ENCODE data around the gene MATN1. TPM values are rescaled to one million over a fixed set of nuclear protein-coding genes. Genes with fewer than 3 reads are reported as not detected.
A peak's percentile ranks its signal among the peaks of the same experiment; 100 is the strongest.

The MATN1 gene
- 0.04 and 0.10 TPM in 2 replicates for polyA plus RNA-seq (2013)

- Histone ChIP-seq H3K4me1 (ENCODE audit: control insufficient read depth in 1 of 2, insufficient read depth in 2 of 2, low read length in 2 of 2) (peaks cover 5 to 7% of the 10 kb centered on the region in 2 experiments), H3K27me3 (ENCODE audit: insufficient read depth, low read length) (no peaks in the 10 kb centered on the region), H3K79me1 (ENCODE audit: low read length) (peaks cover 5% of the 10 kb centered on the region), H3K9ac (ENCODE audit: low read length) (no peak within 1 kb of the TSS), H3K4me3 (ENCODE audit: low read depth, low read length) (no peak within 1 kb of the TSS), H4K12ac (ENCODE audit: low read depth, low read length) (no peak within 1 kb of the TSS), H3K79me2 (ENCODE audit: control insufficient read depth, insufficient read depth, low read length, poor library complexity) (peaks cover 3% of the 10 kb centered on the region), H2BK5ac (ENCODE audit: low read depth, low read length, poor library complexity) (no peak within 1 kb of the TSS), H3K9me3 (ENCODE audit: insufficient read depth, low read depth, low read length) (no peaks in the 10 kb centered on the region), H2BK12ac (ENCODE audit: low read length) (no peak within 1 kb of the TSS), H2AFZ (ENCODE audit: insufficient read depth, low read length, poor library complexity) (no peak within 1 kb of the TSS), H3K14ac (ENCODE audit: low read length) (no peak within 1 kb of the TSS), H3K27ac (ENCODE audit: low read depth, low read length) (no peak within 1 kb of the TSS), H2AK5ac (ENCODE audit: low read length) (no peak within 1 kb of the TSS), H2BK120ac (ENCODE audit: insufficient read depth, low read length, poor library complexity) (no peak within 1 kb of the TSS), H3K18ac (ENCODE audit: low read length) (no peak within 1 kb of the TSS), H3K4ac (ENCODE audit: low read depth, low read length) (no peak within 1 kb of the TSS), H3K4me2 (ENCODE audit: low read length) (no peak within 1 kb of the TSS), H3K23ac (ENCODE audit: low read length) (no peak within 1 kb of the TSS), H3K36me3 (ENCODE audit: control insufficient read depth in 1 of 2, insufficient read depth in 2 of 2, low read length in 2 of 2) (no peaks in the 10 kb centered on the region), H4K8ac (ENCODE audit: low read depth, low read length) (no peak within 1 kb of the TSS), H4K91ac (ENCODE audit: low read depth, low read length) (no peak within 1 kb of the TSS)
- WGBS (ENCODE audit: extremely low coverage, insufficient coverage, insufficient read length): no CpG with 5 or more reads among the region's 14 CpGs
- DNase-seq: no peak
These were observed at the start of gene MATN1 for GRCh38 chr1:30723331-30723755. MATN1 (minus strand) TSS chr1:30723585; CDS start chr1:30723551, 34 bp downstream.

- H3K27ac ChIP-seq (ENCODE audit: low read depth, low read length): no peak overlapping the region
- H3K9ac ChIP-seq (ENCODE audit: low read length): no peak overlapping the region
- no peaks in the 10 kb centered on the region for H3K79me2 ChIP-seq (ENCODE audit: control insufficient read depth, insufficient read depth, low read length, poor library complexity)
- no peak overlapping the region for H3K4ac ChIP-seq (ENCODE audit: low read depth, low read length)
- H3K4me2 ChIP-seq (ENCODE audit: low read length): no peak overlapping the region
- no peak overlapping the region for H3K23ac ChIP-seq (ENCODE audit: low read length)
- no peak overlapping the region for H2BK5ac ChIP-seq (ENCODE audit: low read depth, low read length, poor library complexity)
- no peak overlapping the region for H4K8ac ChIP-seq (ENCODE audit: low read depth, low read length)
- H3K18ac ChIP-seq (ENCODE audit: low read length): no peak overlapping the region
- peaks cover under 1 to 1% of the 10 kb centered on the region in 2 experiments for H3K4me1 ChIP-seq (ENCODE audit: control insufficient read depth in 1 of 2, insufficient read depth in 2 of 2, low read length in 2 of 2)
- H3K79me1 ChIP-seq (ENCODE audit: low read length): peaks cover 1% of the 10 kb centered on the region
- no peak overlapping the region for H3K4me3 ChIP-seq (ENCODE audit: low read depth, low read length)
- H4K91ac ChIP-seq (ENCODE audit: low read depth, low read length): no peak overlapping the region
- no CpG with 5 or more reads among the region's 6 CpGs for WGBS (ENCODE audit: extremely low coverage, insufficient coverage, insufficient read length)
- no peak overlapping the region for H2AK5ac ChIP-seq (ENCODE audit: low read length)
- H3K14ac ChIP-seq (ENCODE audit: low read length): no peak overlapping the region
- H3K27me3 ChIP-seq (ENCODE audit: insufficient read depth, low read length): no peaks in the 10 kb centered on the region
- H3K9me3 ChIP-seq (ENCODE audit: insufficient read depth, low read depth, low read length): no peaks in the 10 kb centered on the region
- H4K12ac ChIP-seq (ENCODE audit: low read depth, low read length): no peak overlapping the region
- no peak overlapping the region for H2AFZ ChIP-seq (ENCODE audit: insufficient read depth, low read length, poor library complexity)
- DNase-seq: no peak
- no peaks in the 10 kb centered on the region for H3K36me3 ChIP-seq (ENCODE audit: control insufficient read depth in 1 of 2, insufficient read depth in 2 of 2, low read length in 2 of 2)
- H2BK12ac ChIP-seq (ENCODE audit: low read length): no peak overlapping the region
- H2BK120ac ChIP-seq (ENCODE audit: insufficient read depth, low read length, poor library complexity): no peak overlapping the region
These were observed 47.6 kb upstream of the MATN1 start for GRCh38 chr1:30771005-30771404.

- DNase-seq: no peak
- no peaks in the 10 kb centered on the region for H3K79me2 ChIP-seq (ENCODE audit: control insufficient read depth, insufficient read depth, low read length, poor library complexity)
- no peak overlapping the region for H3K27ac ChIP-seq (ENCODE audit: low read depth, low read length)
- H4K91ac ChIP-seq (ENCODE audit: low read depth, low read length): no peak overlapping the region
- H3K27me3 ChIP-seq (ENCODE audit: insufficient read depth, low read length): no peaks in the 10 kb centered on the region
- H3K4me1 ChIP-seq (ENCODE audit: control insufficient read depth in 1 of 2, insufficient read depth in 2 of 2, low read length in 2 of 2): peaks cover 4 to 5% of the 10 kb centered on the region in 2 experiments
- no peak overlapping the region for H3K4ac ChIP-seq (ENCODE audit: low read depth, low read length)
- no peak overlapping the region for H3K4me2 ChIP-seq (ENCODE audit: low read length)
- no peaks in the 10 kb centered on the region for H3K36me3 ChIP-seq (ENCODE audit: control insufficient read depth in 1 of 2, insufficient read depth in 2 of 2, low read length in 2 of 2)
- no peak overlapping the region for H2AK5ac ChIP-seq (ENCODE audit: low read length)
- no peak overlapping the region for H4K12ac ChIP-seq (ENCODE audit: low read depth, low read length)
- peaks cover 4% of the 10 kb centered on the region for H3K79me1 ChIP-seq (ENCODE audit: low read length)
- no peak overlapping the region for H3K18ac ChIP-seq (ENCODE audit: low read length)
- H2AFZ ChIP-seq (ENCODE audit: insufficient read depth, low read length, poor library complexity): no peak overlapping the region
- WGBS (ENCODE audit: extremely low coverage, insufficient coverage, insufficient read length): no CpG with 5 or more reads among the region's 10 CpGs
- no peak overlapping the region for H3K9ac ChIP-seq (ENCODE audit: low read length)
- no peaks in the 10 kb centered on the region for H3K9me3 ChIP-seq (ENCODE audit: insufficient read depth, low read depth, low read length)
- H2BK12ac ChIP-seq (ENCODE audit: low read length): no peak overlapping the region
- no peak overlapping the region for H2BK5ac ChIP-seq (ENCODE audit: low read depth, low read length, poor library complexity)
- H3K4me3 ChIP-seq (ENCODE audit: low read depth, low read length): no peak overlapping the region
- no peak overlapping the region for H2BK120ac ChIP-seq (ENCODE audit: insufficient read depth, low read length, poor library complexity)
- H3K14ac ChIP-seq (ENCODE audit: low read length): no peak overlapping the region
- no peak overlapping the region for H3K23ac ChIP-seq (ENCODE audit: low read length)
- H4K8ac ChIP-seq (ENCODE audit: low read depth, low read length): no peak overlapping the region
These were observed 46.8 kb upstream of the MATN1 start for GRCh38 chr1:30770150-30770549.

- peaks cover 6% of the 10 kb centered on the region for H3K79me1 ChIP-seq (ENCODE audit: low read length)
- no peaks in the 10 kb centered on the region for H3K9me3 ChIP-seq (ENCODE audit: insufficient read depth, low read depth, low read length)
- H3K4me2 ChIP-seq (ENCODE audit: low read length): no peak overlapping the region
- no peaks in the 10 kb centered on the region for H3K36me3 ChIP-seq (ENCODE audit: control insufficient read depth in 1 of 2, insufficient read depth in 2 of 2, low read length in 2 of 2)
- H2BK12ac ChIP-seq (ENCODE audit: low read length): no peak overlapping the region
- H3K18ac ChIP-seq (ENCODE audit: low read length): no peak overlapping the region
- peaks cover 5 to 9% of the 10 kb centered on the region in 2 experiments for H3K4me1 ChIP-seq (ENCODE audit: control insufficient read depth in 1 of 2, insufficient read depth in 2 of 2, low read length in 2 of 2)
- H3K23ac ChIP-seq (ENCODE audit: low read length): no peak overlapping the region
- H4K91ac ChIP-seq (ENCODE audit: low read depth, low read length): no peak overlapping the region
- H2BK5ac ChIP-seq (ENCODE audit: low read depth, low read length, poor library complexity): no peak overlapping the region
- no peaks in the 10 kb centered on the region for H3K79me2 ChIP-seq (ENCODE audit: control insufficient read depth, insufficient read depth, low read length, poor library complexity)
- H4K12ac ChIP-seq (ENCODE audit: low read depth, low read length): no peak overlapping the region
- no peak overlapping the region for H3K4me3 ChIP-seq (ENCODE audit: low read depth, low read length)
- H4K8ac ChIP-seq (ENCODE audit: low read depth, low read length): no peak overlapping the region
- no peak overlapping the region for H3K14ac ChIP-seq (ENCODE audit: low read length)
- no peak overlapping the region for H2BK120ac ChIP-seq (ENCODE audit: insufficient read depth, low read length, poor library complexity)
- H3K27ac ChIP-seq (ENCODE audit: low read depth, low read length): no peak overlapping the region
- H3K9ac ChIP-seq (ENCODE audit: low read length): no peak overlapping the region
- no peaks in the 10 kb centered on the region for H3K27me3 ChIP-seq (ENCODE audit: insufficient read depth, low read length)
- H2AK5ac ChIP-seq (ENCODE audit: low read length): no peak overlapping the region
- peak; percentile 49 to 62 for DNase-seq
- WGBS (ENCODE audit: extremely low coverage, insufficient coverage, insufficient read length): no CpG with 5 or more reads among the region's 20 CpGs
- H3K4ac ChIP-seq (ENCODE audit: low read depth, low read length): no peak overlapping the region
- no peak overlapping the region for H2AFZ ChIP-seq (ENCODE audit: insufficient read depth, low read length, poor library complexity)
These were observed 45.7 kb upstream of the MATN1 start for GRCh38 chr1:30768830-30769718.

Data from trophoblast cell (in vitro differentiated cells and primary cell).